Hematopoietic multipotent progenitor cell treated with erythropoietin and hydrocortisone succinate and interleukin-3 and kit ligand, for 17 days (in vitro differentiated cells): ENCODE measurements around the gene MPC2.
"Not testable (repeated sequence)": the region's sequence is repeated elsewhere in the genome, so short reads cannot be mapped to it uniquely, and the experiment has no call there.

Experiments
- DNase-seq: peaks from one replicate; pipeline ENCODE4 v3.0.0-alpha.2; 2015; ENCODE audit warnings: low spot score

Gene MPC2

DNA sequence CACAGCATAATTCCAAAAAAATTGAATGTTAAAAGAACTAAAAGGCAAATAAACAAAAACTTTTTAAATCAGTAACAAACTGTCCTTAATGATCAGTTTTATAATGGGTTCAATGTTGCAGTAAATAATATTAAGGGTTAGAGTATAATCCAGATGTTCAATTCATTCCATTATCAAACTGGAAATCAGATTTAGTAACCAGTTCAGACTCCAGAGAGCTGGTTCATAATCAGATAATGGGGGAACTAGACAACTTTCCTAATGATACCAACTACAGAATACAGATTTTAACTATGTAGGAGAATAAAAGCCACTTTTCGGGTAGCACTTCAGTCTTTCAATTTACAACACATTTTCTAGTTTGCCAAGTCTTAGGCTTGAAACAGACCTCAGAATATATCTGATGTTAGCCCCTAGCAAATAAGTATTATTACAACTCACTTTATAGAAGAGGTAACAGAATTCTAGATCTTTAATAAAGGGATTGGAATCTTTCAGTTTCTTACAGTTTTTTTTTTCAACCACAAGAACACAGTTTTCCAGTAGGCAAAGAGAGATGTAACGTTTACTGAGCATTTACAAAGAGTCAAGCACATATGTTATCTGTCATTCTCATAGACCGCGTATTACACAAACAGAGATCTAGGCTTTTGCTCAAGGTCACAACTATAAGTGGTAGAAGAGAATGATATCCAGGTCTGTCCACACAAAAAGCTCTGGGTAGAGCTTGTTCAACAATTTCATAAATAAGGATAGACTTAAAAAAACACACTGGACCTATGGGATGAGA is 2.3 kb downstream of the MPC2 start:
- DNase-seq: peak; percentile 65

DNA sequence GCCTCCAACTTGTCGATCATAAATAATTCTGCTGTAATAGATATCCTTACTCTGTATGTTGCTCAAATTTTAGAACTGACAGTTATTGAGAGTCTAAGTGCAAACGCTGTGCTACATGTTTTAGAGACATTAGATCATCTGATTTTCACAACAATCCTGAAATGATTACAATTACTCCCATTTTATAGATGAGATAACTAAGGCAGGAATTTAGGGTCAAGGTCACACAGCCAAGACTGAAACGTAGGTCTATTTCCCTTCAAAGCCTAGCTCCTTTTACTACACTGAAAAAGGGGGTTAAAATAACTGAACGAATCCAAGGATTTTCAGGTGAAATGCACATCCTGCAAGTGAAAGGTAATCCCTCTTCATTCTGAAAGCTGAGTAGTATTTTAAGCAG is 3.1 kb downstream of the MPC2 start:
- DNase-seq: no peak

GRCh38 chr1:167929725-167930124 is 7.1 kb downstream of the MPC2 start:
- no peak for DNase-seq

DNA sequence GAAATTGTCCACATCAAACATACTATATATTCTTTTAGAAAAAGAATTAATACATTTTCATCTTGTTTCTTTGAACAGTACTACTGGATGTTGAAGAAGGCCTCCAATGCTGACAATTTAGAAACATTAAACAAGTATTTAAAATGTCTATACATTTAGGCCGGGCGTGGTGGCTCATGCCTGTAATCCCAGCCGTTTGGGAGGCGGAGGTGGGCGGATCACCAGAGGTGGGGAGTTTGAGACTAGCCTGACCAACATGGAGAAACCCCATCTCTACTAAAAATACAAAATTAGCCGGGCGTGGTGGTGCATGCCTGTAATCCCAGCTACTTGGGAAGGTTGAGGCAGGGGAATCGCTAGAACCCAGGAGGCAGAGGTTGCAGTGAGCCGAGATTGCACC is 8.0 kb downstream of the MPC2 start:
- not testable (repeated sequence) for DNase-seq

GRCh38 chr1:167928457-167928852 is 8.4 kb downstream of the MPC2 start:
- DNase-seq: no peak

- no peak for DNase-seq
Observed at GRCh38 chr1:167927046-167927754, 9.7 kb downstream of the MPC2 start.

GRCh38 chr1:167926486-167926997 is 10.3 kb downstream of the MPC2 start:
- no peak for DNase-seq

DNA sequence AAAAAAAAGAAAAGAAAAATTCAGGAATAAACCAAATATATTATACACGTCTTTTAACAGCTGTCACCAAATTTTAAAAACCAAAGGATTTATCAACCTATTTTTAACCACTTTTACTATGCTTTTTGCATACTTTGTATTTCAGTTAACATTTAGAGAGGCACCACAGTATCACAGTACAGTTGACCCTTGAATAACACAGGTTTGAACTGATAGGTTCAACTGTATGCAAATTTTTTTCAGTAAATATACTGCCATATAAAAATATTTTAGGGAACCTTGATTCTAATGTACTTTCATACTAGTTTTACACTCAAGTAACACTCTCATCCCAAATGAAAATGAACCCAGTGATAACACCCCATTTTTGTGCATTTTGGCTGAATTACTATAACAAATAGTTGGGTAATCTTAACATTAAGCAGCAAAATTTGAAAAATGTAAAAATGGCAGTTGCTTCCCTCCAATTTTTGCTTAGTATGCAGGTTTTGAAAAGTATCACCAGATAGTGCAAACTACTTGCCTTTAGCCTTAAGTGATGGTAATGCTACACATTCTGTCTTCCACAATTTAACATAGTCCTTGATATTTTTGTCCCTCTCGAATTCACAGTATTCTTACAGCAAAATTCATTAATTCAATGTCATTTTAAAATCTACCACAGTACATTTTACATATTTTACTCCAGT is 12.2 kb downstream of the MPC2 start:
- DNase-seq: no peak

DNA sequence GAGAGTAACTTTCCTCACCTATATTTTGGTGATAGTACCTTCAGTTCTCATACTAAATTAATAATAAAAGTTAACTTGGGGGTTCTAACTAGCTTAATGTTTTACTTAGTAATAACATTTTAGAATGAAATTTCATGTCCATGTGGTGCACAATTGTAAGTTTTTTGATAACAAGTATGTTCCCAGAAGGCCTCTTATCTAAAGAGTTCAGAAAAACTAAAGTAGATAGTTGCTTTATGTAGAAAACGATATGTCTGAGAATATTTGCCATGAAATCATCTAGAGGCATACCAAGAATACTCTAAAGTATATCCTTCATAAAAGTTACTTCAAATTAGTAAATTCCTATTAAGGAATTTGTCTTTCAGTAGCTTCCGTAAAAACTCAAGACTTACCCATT is 12.8 kb downstream of the MPC2 start:
- DNase-seq: peak; percentile 49

DNA sequence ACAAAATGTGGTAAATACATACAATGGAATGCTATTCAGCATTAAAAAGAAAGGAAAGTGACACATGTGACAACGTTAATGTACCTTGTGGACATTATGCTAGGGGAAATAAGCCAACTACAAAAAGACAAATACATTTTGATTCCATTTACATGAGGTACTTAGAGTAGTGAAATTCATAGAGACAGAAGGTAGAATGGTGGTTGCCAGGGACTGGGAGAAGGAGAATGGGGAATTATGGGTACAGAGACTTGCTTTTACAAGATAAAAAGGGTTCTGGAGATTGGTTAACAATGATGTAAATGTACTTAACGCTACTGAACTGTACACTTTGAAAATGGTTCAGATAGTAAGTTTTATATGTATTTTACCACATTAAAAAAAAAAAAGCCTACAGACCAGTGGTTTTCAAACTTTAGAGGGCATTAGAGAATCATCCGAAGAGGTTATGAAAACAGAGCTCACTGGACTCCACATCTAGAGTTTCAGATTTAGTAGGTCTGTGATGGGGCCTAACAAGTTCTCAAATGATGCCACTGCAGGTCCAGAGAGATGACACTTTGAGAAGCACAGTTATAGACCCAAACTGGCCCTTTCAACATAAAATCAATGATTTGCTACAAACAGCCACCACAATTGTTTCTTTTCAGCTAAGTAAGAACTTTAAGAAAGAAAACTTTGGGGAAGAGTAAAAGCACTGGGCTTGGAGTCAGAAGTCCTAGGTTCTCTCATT is 13.4 kb downstream of the MPC2 start:
- DNase-seq: peak; percentile 52

- no peak for DNase-seq
Observed at GRCh38 chr1:167922611-167923074, 14.2 kb downstream of the MPC2 start.

DNA sequence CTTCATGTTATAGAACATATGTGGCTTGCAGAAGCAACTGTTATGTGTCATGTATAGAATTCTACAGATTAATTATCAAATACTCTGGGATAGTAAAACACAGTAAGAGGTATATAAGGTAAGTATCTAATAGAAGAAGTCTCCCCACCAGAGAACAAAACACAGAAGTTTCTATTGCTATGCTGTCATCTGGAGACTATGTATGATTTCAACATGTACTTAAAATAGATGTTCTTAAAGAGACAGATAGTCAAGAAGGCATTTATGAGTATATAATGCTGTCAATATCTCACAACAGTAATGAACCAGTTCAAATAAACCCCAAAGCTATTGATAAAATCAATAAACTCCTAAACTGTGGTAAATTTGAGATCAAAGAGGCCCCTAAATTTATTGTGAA is 14.8 kb downstream of the MPC2 start:
- DNase-seq: no peak

DNA sequence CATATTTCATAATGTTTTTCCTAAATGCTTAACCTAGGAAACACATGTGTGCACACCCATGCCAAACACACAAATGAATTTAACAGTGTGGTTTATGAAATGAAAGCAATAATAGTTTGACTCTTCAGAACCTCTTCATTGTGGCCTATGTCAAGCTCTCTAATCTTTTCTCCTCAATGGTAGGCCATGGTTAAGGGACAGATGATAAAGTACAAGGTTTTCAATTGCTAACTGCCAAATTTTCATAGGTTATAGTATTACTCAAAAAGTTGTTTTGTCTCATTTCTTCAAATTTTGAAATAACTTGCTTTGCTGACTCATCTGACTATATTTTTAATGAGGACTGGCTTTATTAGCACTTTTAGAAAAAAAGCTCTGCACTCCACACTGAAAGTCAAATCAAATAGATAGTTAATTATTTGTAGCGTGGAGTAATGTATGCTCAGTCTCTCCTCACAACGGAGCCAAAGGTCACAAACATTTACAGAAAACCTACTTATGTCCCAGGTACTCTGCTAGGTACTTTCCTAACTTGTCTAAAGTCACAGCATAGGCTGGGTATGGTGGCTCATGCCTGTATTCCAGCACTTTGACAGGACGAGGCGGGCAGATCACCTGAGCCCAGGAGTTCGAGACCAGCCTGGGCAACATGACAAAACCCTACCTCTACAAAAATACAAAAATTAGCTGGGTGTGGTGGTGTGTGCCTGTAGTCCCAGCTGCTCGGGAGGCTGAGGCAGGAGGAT is 19.9 kb downstream of the MPC2 start:
- no peak for DNase-seq

DNA sequence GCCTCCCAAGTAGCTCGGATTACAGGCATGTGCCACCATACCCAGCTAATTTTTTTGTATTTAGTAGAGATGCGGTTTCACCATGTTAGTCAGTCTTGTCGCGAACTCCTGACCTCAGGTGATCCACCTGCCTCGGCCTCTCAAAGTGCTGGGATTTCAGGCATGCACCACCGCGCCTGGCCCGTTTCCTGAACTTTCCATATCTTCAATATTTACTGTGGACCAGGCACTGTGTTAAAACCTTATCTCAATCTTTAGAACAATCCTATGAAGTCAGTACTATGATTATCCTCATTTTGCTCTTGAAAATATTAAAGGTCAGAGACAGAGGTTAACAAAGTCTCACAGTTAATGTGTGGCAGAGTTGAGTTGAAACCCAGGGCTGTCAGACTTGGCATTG is 21.3 kb downstream of the MPC2 start:
- no peak for DNase-seq

- no peak for DNase-seq
Observed at GRCh38 chr1:167913895-167914496, 22.9 kb downstream of the MPC2 start, which contains the start of gene ADCY10. Gene ADCY10, minus strand, starts transcription at chr1:167914134. Its CDS starts 8,994 bp downstream, at chr1:167905140.

DNA sequence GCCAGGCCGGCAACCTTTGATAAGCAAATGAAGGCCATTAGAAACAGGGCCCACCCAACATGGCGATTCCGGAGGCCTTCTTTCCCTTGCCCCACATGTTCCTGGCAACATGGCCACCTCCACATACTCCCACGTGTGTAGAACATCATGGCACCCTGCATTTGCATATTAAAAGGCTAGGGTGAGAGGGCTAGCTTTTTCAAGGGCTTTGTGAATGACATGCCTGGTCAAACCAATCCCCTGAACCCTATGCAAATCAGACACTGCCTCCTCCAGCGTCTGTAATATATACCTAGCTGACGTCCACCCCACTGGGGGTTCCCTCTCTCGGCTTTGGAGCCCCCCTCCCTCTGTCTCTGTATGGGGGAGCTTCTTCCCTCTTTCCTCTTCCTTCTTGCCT is 24.6 kb downstream of the MPC2 start:
- no peak for DNase-seq

DNA sequence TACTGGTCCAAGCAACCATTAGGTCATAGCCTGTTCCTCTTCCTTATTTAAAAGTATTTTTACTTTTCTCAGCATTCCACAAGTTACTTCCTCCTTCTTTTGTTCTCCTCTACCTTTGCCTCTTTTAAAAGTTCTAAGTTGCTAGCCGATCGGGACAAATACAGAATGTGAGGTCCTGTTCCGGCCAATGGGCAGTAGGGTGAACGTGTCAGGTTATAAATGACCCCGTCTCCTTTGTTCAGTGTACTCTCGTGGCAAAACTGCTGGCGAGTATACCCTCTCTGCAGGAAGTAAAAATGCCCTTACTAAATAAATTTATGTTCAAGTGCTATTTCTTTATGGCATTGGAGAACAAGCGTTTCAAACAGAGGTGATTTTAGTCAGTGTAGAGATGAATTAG is 25.5 kb downstream of the MPC2 start:
- no peak for DNase-seq

DNA sequence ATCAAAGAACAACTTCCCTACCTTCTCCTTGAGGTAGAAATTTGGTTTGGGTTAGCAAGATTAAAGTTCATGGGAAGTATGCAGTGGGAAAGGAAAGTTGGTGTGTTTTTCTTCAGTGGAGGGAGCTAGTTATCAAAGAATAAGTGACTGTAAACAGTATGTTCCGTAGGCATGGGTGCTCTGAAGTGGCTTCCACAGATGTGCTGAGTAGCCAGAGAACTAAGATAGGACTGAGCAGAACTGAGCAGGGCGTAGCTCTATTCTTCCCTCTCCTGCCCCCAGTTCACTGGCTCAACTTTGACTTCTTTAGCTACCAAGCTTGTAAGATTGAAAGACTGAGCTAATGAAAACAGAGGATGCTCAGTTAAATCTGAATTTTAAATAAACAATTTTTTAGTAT is 26.3 kb downstream of the MPC2 start:
- DNase-seq: no peak

GRCh38 chr1:167909691-167910180 is 27.1 kb downstream of the MPC2 start:
- DNase-seq: no peak

DNA sequence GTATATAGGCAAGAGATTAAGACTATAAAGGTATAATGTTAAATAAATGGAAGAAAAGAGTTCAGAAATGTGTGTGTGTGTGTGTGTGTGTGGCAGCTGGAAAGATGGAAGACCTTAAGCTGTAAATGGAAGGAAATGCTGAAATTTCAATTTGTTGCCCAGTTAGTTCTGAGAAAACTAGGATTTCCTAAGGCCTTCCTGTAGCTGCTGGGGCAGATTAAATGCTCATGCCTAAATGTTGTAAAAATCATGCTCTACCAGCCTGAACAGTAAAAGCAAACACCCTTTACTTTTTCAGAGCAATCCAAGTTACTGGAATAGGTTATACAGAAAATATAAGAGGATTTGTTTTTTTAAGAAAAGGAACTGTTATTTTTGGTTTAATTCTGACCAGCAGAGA is 31.2 kb downstream of the MPC2 start:
- DNase-seq: no peak

- no peak for DNase-seq
Observed at GRCh38 chr1:167905182-167905581, 31.7 kb downstream of the MPC2 start.
